Fibroblast of lung (primary cell): ENCODE measurements around the gene TBL1XR1.

Experiments used
- CTCF ChIP-seq, 2 donors: IDR thresholded peaks in 1 of 2; conservative IDR thresholded peaks in 1 of 2; 1 replicate in 1 of 2; 2 replicates in 1 of 2; pipeline ENCODE4 v1.5.1; 2011 to 2012; ENCODE audit warnings: low read length in 2 of 2, control low read depth in 1 of 2, inconsistent platforms in 1 of 2, low read depth in 1 of 2, mild to moderate bottlenecking in 1 of 2
- EZH2 ChIP-seq: IDR thresholded peaks from 2 replicates; pipeline ENCODE4 v1.5.1; 2012; ENCODE audit warnings: low read length, control low read depth, mild to moderate bottlenecking; ENCODE audit errors: missing control alignments

DNA sequence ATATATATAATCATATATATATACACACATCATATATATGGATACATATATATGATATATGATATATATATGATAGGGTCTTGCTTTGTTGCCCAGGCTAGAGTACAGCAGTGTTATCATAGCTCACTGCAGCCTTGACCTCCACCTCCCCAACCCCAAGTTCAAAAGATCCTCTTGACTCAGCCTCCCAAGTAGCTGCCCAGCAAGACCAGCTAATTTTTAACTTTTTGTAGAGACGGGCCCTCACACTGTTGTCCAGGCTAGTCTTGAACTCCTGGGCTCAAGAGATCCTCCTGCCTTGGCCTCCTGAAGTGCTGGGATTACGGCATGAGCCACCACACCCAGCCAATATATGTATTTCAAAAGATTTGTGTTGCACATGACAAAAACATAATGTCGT, 83.0 kb downstream of the TBL1XR1 start:
- TF ChIP-seq EZH2 (no peak), CTCF (conservative IDR thresholded peaks at IDR 0.05 in 1 of 2, IDR thresholded peaks at IDR 0.05 in 1 of 2; ENCODE audit: low read depth in 1 of 2, low read length in 2 of 2) (no peak)
